Measurements from ENCODE around the gene DNM1L.

DNM1L gene

GRCh38 chr12:32761716-32762115 lies 82.6 kb downstream of the DNM1L start:
- DNase-seq = peak; percentile 29

- no peak for DNase-seq
Observed at GRCh38 chr12:32765906-32766305, 86.8 kb downstream of the DNM1L start.

- no peak for DNase-seq
Observed at GRCh38 chr12:32768518-32768917, 89.4 kb downstream of the DNM1L start.

- no peak for DNase-seq
Observed at GRCh38 chr12:32770141-32770540, 91.0 kb downstream of the DNM1L start.

GRCh38 chr12:32773691-32774090 lies 94.6 kb downstream of the DNM1L start:
- no peak for DNase-seq

GRCh38 chr12:32776258-32776657 lies 97.2 kb downstream of the DNM1L start:
- DNase-seq = no peak

GRCh38 chr12:32777159-32777558 lies 98.1 kb downstream of the DNM1L start:
- no peak for DNase-seq

- DNase-seq = no peak
Observed at GRCh38 chr12:32777691-32778175, 98.6 kb downstream of the DNM1L start.

- DNase-seq = no peak
Observed at GRCh38 chr12:32780071-32780470, 101.0 kb downstream of the DNM1L start.

- no peak for DNase-seq
Observed at GRCh38 chr12:32783029-32783428, 103.9 kb downstream of the DNM1L start.

GRCh38 chr12:32785557-32785956 lies 106.5 kb downstream of the DNM1L start:
- no peak for DNase-seq

GRCh38 chr12:32788405-32788804 lies 109.3 kb downstream of the DNM1L start:
- DNase-seq = no peak

GRCh38 chr12:32789446-32789845 lies 110.3 kb downstream of the DNM1L start:
- no peak for DNase-seq

- no peak for DNase-seq
Observed at GRCh38 chr12:32789916-32790315, 110.8 kb downstream of the DNM1L start.

GRCh38 chr12:32794281-32794680 lies 115.2 kb downstream of the DNM1L start:
- DNase-seq = no peak
